Mucosa of descending colon (tissue), 3 donors: ENCODE measurements around the gene ZNF212. TPM values are rescaled to one million over a fixed set of nuclear protein-coding genes. Genes with fewer than 3 reads are reported as not detected.
"Not testable (repeated sequence)": the region's sequence is repeated elsewhere in the genome, so short reads cannot be mapped to it uniquely, and the experiment has no call there.

Source experiments
- ATAC-seq: fragments of 200-7000 bp; cut with Tn5 transposase; one replicate; pipeline ENCODE4 v1.9.1; 2020; ENCODE audit warnings: mild to moderate bottlenecking, moderate library complexity
- DNase-seq, 3 donors: peaks; one replicate each; pipeline ENCODE4 v3.0.0-alpha.2; 2020
- H3K36me3 ChIP-seq: fragments of 200-600 bp; one replicate; pipeline ENCODE4 v1.8.0; 2021; ENCODE audit warnings: low read depth, mild to moderate bottlenecking
- H3K4me1 ChIP-seq: fragments of 200-600 bp; one replicate; pipeline ENCODE4 v1.8.0; 2021; ENCODE audit warnings: low read depth, mild to moderate bottlenecking
- H3K4me3 ChIP-seq: fragments of 200-600 bp; one replicate; pipeline ENCODE4 v1.8.0; 2021; ENCODE audit warnings: mild to moderate bottlenecking
- H3K9me3 ChIP-seq: fragments of 200-600 bp; one replicate; pipeline ENCODE4 v1.8.0; 2021; ENCODE audit warnings: mild to moderate bottlenecking
- intact Hi-C, 2 donors: fragments of 100-400 bp; cut with DNase I in 1 of 2; cut with micrococcal nuclease in 1 of 2; formaldehyde crosslinking; loops; one replicate each; pipeline versions ENCODE4 v1.11.0 to v1.11.1; 2022; cut with DNase I, micrococcal nuclease
- total RNA-seq, 3 donors: library from RNA; stranded (reverse); fragmentation: NEBNext Ultra II Directional in 2 of 3; extraction: Animal tissue kit (Norgen Biotek cat#: 25700) in 2 of 3; gene quantifications; one replicate each; pipeline versions ENCODE4 v1.2.1 to v1.2.4, GENCODE V29; 2021 to 2023
- TF ChIP-seq, protein P1 (sequence below): fragments of 200-600 bp; IDR thresholded peaks from one replicate; pipeline ENCODE4 v1.8.0; 2022; ENCODE audit warnings: antibody characterized with exemption, mild to moderate bottlenecking
- donor health status: DM: no; HTN: no; CAD: no; lungs with moderate emphysema.
- donor health status: DM: no; HTN: no; CAD: no.
- donor health status: DM: no; HTN: yes; CAD: no.

Gene ZNF212
- total RNA-seq, 3 donors from 2014 or later: 9.7 to 12.8 (median 11.9) TPM

DNA sequence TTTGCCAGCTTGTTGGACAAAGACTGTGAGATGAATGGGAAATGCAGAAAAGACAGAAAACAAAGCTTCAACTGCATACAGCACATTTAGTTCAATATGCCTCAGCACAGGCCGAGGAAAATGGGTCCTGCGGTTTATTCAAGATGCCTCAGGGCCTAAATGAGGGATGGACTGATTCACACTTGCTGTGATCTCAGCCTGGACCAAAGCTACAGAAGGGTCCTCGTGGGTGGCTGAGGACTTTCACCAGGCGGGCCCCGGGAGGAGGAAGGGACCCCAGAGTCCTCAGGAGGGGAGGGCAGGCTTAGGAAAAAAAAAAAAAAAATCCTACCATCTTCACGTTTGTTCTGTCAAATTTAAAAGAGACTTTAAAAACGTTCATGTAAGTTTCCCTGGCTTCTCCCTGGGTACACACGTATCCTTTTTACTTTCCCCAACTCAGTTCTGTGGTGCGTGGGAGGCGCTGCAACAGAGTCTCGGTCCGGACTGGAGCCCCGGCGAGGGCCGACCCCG, 21.9 kb downstream of the ZNF212 start:
- Histone ChIP-seq H3K4me3 (peak overlapping the region; percentile 40), H3K36me3 (no peaks in the 10 kb centered on the region), H3K9me3 (no peaks in the 10 kb centered on the region), H3K4me1 (peaks cover 12% of the 10 kb centered on the region)
- intact Hi-C loops: no loop called here
- no peak for ATAC-seq
- TF ChIP-seq, protein P1, sequence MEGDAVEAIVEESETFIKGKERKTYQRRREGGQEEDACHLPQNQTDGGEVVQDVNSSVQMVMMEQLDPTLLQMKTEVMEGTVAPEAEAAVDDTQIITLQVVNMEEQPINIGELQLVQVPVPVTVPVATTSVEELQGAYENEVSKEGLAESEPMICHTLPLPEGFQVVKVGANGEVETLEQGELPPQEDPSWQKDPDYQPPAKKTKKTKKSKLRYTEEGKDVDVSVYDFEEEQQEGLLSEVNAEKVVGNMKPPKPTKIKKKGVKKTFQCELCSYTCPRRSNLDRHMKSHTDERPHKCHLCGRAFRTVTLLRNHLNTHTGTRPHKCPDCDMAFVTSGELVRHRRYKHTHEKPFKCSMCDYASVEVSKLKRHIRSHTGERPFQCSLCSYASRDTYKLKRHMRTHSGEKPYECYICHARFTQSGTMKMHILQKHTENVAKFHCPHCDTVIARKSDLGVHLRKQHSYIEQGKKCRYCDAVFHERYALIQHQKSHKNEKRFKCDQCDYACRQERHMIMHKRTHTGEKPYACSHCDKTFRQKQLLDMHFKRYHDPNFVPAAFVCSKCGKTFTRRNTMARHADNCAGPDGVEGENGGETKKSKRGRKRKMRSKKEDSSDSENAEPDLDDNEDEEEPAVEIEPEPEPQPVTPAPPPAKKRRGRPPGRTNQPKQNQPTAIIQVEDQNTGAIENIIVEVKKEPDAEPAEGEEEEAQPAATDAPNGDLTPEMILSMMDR: no peak
- no peak for DNase-seq

DNA sequence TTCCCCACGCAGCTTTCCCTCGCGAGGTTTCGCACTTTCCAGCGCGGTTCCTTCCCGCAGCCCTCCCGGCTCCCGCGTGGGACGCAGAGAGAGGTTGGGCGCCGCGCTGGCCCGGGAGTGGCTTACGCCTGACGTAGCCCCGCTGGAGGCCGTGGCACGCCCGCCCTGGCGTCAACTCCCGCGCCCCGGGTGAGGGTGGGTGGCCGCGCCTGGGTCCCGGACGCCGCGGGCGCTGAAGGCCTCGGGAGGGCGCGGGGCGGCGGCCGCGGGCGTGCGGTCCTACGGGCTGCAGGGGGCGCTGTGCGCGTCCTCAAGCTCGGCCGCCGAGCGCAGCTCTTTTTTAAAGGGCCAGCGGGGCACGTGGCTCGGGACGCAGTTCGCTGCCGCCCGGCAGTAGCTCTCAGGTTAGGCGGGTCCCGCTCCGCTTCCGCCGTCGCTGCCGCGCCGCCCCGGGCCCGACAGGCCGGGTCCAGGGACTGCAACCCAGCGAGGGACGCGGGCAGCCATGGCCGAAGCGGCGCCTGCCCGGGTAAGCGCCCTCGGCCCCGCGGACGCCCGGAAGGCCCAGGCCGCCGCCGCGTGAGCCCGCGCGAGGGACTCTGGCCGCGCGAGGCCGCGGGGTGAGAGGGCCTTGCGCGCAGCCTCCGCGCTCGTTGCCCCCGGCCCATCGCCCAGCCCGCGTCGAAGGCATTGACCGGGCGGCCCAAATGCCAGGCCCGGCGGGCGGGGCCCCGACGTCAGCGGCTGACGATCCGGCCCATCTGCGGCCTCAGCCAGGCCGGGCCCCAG, 22.6 kb downstream of the ZNF212 start, which contains the start of gene ZNF783:
ZNF783 (plus strand) TSS at position 368 of the 789 bp plus-strand sequence; CDS start at position 506, 138 bp downstream.
- ATAC-seq (peak; percentile 96), DNase-seq (peak; percentile 91 to 92 (median 91))
- Histone ChIP-seq H3K4me3 (peak within 1 kb of the TSS; percentile 40), H3K4me1 (peaks cover 12% of the 10 kb centered on the region), H3K36me3 (no peaks in the 10 kb centered on the region), H3K9me3 (no peaks in the 10 kb centered on the region)
- TF ChIP-seq, protein P1: peak; percentile 87
- intact Hi-C loops: no loop called here

DNA sequence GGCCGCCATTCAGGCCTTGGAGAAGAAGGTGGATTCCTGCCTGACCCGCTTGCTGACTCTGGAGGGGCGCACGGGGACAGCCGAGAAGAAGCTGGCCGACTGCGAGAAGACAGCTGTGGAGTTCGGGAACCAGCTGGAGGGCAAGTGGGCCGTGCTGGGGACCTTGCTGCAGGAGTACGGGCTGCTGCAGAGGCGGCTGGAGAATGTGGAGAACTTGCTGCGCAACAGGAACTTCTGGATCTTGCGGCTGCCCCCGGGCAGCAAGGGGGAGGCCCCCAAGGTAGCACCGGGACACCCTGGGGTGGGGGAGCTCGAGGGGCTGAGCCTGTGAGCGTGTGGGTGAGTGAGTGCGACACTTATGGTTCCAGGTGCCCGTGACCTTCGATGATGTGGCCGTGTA, 27.0 kb downstream of the ZNF212 start:
- intact Hi-C loops: no loop called here
- DNase-seq: no peak
- no peak for ATAC-seq
- H3K36me3 ChIP-seq: no peaks in the 10 kb centered on the region
- no peaks in the 10 kb centered on the region for H3K9me3 ChIP-seq
- peaks cover 7% of the 10 kb centered on the region for H3K4me1 ChIP-seq
- TF ChIP-seq, protein P1: no peak
- no peak overlapping the region for H3K4me3 ChIP-seq

DNA sequence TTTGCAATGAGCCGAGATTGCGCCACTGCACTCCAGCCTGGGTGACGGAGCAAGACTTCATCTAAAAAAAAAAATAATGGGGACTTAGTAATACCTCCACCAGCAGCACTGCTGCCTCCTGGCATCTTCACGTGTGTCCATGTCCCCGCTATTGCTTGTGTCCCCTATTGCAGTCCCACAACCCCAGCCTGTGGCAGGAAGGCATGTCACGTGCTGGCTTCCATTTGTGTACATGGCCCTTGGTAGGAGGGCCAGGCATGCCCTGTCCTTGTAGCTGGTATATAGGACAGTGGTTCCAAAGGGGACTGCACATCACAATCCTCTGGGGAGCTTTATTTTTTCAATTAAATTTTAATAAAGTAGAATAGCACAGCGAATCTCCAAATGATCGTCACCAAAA, 28.3 kb downstream of the ZNF212 start:
- H3K4me3 ChIP-seq: no peak overlapping the region
- DNase-seq (no peak), ATAC-seq (no peak)
- TF ChIP-seq, protein P1: no peak
- peaks cover 3% of the 10 kb centered on the region for H3K4me1 ChIP-seq
- no peaks in the 10 kb centered on the region for H3K36me3 ChIP-seq
- no peaks in the 10 kb centered on the region for H3K9me3 ChIP-seq
- intact Hi-C loops: no loop called here

DNA sequence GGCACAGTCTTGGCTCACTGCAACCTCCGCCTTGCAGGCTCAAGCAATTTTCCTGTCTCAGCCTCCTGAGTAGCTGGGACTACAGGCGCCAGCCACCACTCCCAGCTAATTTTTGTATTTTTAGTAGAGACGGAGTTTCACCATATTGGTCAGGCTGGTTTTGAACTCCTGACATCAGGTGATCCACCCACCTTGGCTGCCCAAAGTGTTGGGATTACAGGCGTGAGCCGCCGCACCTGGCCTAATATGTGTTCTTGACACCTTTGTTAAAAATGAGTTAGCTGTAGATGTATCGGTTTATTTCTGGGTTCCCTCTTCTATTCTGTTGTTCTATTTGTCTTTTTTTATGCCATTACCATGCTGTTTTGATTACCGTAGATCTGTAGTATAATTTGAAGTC, 35.0 kb downstream of the ZNF212 start:
- H3K9me3 ChIP-seq, ATAC-seq, H3K4me1 ChIP-seq, H3K4me3 ChIP-seq, H3K36me3 ChIP-seq, intact Hi-C loops, DNase-seq: not testable (repeated sequence)

DNA sequence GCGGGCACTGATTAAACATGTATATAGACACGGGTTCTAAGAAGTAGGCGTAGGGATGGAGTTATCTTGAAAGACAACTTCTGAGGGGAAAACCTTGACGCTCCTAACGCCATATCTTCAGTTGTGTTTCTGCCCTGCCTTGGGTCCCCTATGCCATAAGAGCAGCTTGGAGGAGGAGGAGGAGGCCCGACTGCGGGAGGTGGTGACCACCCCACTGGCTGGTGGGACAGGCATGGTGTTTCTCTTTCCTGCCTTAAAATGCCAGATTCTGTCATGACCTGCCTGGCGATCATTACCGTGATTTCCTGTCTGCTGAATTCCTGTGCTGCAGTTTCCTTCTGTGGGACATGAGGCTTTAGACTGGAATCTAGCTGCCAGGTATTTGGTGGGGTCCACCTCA, 38.4 kb downstream of the ZNF212 start:
- TF ChIP-seq, protein P1: no peak
- intact Hi-C loops: no loop called here
- no peaks in the 10 kb centered on the region for H3K9me3 ChIP-seq
- no peak overlapping the region for H3K4me3 ChIP-seq
- DNase-seq (no peak), ATAC-seq (no peak)
- H3K4me1 ChIP-seq: no peaks in the 10 kb centered on the region
- no peaks in the 10 kb centered on the region for H3K36me3 ChIP-seq
